Activated CD4-positive, alpha-beta T cell treated with anti-CD3 and anti-CD28 coated beads, Interleukin-2, amount 50 U/mL, for 16 hours (primary cell): ENCODE data around the gene FOXO3.

Experiments
- DNase-seq: peaks from one replicate; pipeline ENCODE4 v3.0.0-alpha.2; 2020

The FOXO3 gene

DNA sequence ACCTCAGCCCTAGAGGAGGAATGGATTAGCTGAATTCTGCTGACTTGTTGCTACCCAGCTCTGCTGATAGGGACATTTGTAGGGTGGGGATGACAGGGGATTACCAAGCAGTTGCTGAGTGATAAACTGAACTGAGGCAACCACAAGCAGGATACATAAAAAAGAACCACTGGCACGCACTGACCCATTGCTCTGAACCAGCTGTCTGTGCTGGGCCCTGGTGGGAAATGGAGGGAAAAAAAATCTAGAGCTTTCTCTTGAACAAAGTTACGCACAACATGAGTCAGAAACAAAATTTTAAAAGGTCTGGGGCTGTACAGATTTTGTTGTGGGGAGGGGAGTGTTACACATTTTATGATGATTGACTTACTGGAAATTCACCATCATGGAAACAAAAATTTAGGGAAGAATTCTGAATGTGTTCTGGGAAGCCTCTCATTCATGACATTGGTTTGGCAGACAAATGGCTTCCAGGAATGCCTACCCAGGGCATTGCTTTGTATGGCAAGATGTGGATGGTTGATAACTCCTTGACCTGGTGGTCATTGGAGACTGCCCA lies 37.7 kb downstream of the FOXO3 start:
- peak; percentile 75 for DNase-seq

- DNase-seq: no peak
These were observed 43.4 kb downstream of the FOXO3 start for GRCh38 chr6:108604156-108604555.

DNA sequence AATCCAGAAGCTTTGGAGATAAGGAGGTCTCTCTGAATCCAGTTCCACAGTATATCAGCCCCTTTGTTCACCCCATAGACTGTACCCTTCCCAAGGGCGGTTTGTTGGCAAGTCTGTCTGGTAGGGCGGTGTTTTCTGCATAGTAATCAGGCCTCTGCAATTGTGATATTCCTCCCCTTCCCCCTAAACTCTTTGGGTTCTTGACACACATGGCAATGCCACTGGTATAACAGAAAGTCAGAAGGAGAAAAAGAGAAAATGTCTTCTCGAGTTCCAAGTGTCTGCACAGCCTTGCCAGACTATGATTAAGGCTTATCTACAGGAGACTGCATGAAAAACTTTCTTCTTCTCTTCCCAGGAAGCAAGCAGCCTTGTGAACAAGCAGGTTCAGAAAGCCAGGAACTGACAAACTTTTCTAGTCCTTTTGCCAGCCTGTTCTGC lies 45.6 kb downstream of the FOXO3 start:
- no peak for DNase-seq

GRCh38 chr6:108608453-108609275 lies 47.9 kb downstream of the FOXO3 start:
- DNase-seq: no peak

GRCh38 chr6:108609276-108609769 lies 48.6 kb downstream of the FOXO3 start:
- DNase-seq: no peak

GRCh38 chr6:108610270-108610839 lies 49.6 kb downstream of the FOXO3 start:
- DNase-seq: no peak

DNA sequence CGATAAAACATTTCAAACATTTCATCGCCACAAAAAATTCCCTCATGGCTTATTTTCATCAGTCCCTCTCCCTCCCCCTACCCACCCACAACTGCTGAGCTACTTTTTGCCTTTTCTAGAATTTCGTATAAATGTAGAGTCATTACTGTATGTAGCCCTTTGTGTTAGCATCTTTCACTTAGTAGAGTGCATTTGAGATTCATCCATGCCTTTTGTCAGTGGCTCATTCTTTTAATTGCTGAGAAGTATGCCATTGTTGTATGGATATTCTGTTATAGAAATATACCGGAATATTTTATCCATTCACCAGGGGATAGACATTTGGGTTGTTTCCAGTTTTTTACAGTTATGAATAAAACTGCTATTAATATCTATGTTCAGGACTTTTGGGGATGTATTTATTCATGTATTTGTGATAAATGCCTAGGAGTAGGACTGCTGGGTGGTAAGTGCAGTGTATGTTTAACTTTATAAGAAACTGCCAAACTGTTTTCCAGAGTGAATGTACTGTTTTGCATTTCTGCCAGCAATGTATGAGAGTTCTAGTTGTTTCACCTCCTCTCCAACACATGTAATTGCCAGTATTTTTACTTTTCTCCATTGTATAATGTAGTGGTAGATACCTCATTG lies 50.4 kb downstream of the FOXO3 start:
- DNase-seq: no peak

DNA sequence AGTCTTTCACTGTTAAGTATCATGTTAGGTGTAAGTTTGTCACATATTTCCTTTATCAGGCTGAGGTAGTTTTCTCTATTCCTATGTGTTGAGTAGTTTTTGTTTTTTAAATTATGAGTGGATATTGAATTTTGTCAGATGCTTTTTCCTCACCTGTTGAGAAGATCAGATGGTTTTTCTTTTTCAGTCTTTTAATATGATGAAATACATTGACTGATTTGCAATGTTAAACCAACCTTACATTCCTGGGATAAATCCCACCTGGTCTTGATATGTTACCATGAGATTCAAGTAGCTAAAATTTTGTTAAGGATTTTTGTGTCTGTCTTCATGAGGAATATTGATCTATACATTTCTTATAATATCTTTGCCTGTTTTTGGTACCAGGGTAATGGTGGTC lies 52.1 kb downstream of the FOXO3 start:
- DNase-seq: no peak

DNA sequence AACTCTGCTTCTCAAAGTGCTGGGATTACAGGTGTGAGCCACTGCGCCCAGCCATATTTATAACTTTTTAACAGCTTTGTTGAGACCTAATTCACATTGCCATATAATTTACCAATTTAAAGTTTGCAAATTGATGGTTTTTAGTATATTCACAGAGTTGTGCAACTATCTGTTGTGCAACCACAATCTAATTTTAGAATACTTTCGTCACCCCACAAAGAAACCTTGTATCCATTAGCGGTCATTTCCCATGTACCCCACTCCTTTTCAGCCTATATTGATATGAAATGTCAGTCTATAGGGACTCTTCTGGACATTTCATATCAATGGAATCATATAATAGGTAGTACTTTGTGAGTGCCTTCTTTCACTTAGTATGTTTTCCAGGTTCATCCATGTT lies 55.8 kb downstream of the FOXO3 start:
- DNase-seq: no peak

- no peak for DNase-seq
These were observed 56.3 kb downstream of the FOXO3 start for GRCh38 chr6:108616973-108617372.

- DNase-seq: no peak
These were observed 58.0 kb downstream of the FOXO3 start for GRCh38 chr6:108618623-108619152.

- no peak for DNase-seq
These were observed 58.9 kb downstream of the FOXO3 start for GRCh38 chr6:108619431-108620197.

GRCh38 chr6:108621117-108621516 lies 60.4 kb downstream of the FOXO3 start:
- no peak for DNase-seq

DNA sequence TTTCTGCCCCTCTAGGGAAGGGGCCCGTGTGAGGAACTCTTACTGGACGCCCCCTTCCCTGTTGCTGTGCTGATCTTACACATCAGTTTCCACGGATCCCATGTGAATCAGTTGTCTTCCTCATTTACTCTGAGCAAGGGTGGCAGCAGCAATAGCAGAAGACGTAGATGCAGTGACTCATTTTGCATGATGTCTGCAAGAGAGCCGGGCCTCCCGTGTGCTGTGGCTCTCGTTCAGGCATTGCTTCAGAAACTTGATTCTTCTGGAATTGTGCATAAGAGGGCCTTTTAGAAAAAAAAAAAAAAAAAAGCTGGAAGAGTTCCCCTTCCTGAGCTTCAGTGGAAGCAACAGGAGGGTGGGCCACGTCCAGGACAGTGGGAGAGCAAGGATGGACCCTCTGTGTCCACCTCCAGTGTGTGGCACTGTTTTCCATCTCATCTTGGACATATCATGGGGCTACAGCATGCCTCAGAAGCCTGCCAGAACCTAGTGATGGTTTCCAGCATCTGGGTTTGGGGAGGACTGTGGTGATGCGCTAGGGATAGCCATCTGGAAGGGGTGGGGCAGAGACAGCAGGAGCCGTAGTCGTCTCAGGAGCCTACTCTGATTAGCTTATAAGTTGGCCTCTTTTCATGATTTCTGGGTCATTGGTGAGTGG lies 62.1 kb downstream of the FOXO3 start:
- no peak for DNase-seq

GRCh38 chr6:108623995-108624394 lies 63.3 kb downstream of the FOXO3 start:
- no peak for DNase-seq

GRCh38 chr6:108625581-108625980 lies 64.9 kb downstream of the FOXO3 start:
- no peak for DNase-seq

- DNase-seq: no peak
These were observed 66.1 kb downstream of the FOXO3 start for GRCh38 chr6:108626777-108627176.

- DNase-seq: no peak
These were observed 67.2 kb downstream of the FOXO3 start for GRCh38 chr6:108627692-108628550.

DNA sequence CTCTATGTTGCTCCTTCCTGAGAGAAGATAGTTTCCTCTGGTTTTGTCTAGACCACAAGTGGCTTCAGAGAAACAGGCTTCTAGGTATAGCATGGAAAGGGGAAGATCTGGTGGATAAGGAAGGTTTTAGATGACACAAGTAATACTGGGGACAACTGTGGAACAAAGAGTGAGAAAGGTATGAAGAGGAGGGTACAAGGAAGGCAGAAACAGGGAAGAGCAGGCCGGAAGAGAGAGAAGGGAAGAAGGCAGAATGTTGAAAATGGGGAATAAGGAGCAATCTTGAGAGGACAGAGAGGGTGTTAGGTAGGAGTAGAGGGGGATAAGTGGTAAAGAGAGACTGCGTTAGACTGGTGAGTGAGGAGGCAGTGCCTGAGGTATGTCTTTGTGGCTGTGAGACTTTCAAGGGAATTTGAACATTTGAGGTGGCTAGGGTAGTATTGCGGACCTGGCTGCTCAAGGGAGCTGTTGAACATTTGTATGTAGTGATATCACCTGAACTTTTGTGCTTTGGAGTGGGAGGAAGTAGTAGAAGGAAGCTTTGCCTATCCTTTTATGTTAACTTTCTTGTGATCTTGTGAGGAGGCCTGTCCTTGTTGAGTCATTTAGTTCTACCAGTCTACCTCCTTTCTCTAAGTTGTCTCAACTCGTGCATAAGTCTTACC lies 69.5 kb downstream of the FOXO3 start:
- DNase-seq: peak; percentile 60

GRCh38 chr6:108632441-108632840 lies 71.7 kb downstream of the FOXO3 start:
- no peak for DNase-seq
